HepG2 (cell line): ENCODE measurements around the gene CRYZ. TPM values are rescaled to one million over a fixed set of nuclear protein-coding genes. Genes with fewer than 3 reads are reported as not detected.

Source experiments
- ATAC-seq: fragments of 200-7000 bp; cut with Tn5 transposase; 3 replicates; pipeline ENCODE4 v1.9.1; 2020; ENCODE audit warnings: mild to moderate bottlenecking, moderate library complexity
- BruUV-seq: library from RNA; stranded (reverse); fragments of 400-500 nt; replicated peaks from 2 replicates; lab custom pipeline; 2021; lab: Mats Ljungman, UMichigan
- CTCF ChIA-PET: fragments of 300-600 bp; formaldehyde crosslinking; extraction: SDS; loops from one replicate; lab custom pipeline; 2021; ENCODE audit warnings: low total read pairs, inconsistent platforms, low intra/inter-chr PET ratio; lab: Yijun Ruan, JAX
- POLR2A ChIA-PET: fragments of 350-600 bp; sonication (Branson Sonifier 250); formaldehyde crosslinking; loops from one replicate; lab custom pipeline; 2020; ENCODE audit warnings: antibody characterized with exemption, inconsistent platforms; lab: Yijun Ruan, JAX
- DNase-seq: peaks from one replicate; pipeline ENCODE4 v3.0.0-alpha.2; 2015; ENCODE audit warnings: low spot score
- FAIRE-seq: peaks from 3 replicates; lab custom pipeline; 2011; peaks lifted over from hg19 to GRCh38; lab: Jason Lieb, UNC
- H2AFZ ChIP-seq: one replicate; pipeline ENCODE4 v1.6.1; 2011; ENCODE audit warnings: low read length, inconsistent platforms
- H3K27ac ChIP-seq: fragments of 300-600 bp; 3 replicates; pipeline ENCODE4 v1.8.0; 2011; ENCODE audit warnings: mixed run types, mild to moderate bottlenecking, mixed read lengths, low read length, inconsistent platforms; ENCODE audit not compliant: insufficient read depth; ENCODE audit errors: extremely low read length
- H3K27me3 ChIP-seq, 2 experiments: fragments of 200-600 bp in 1 of 2; 2 replicates in 1 of 2; 3 replicates in 1 of 2; pipeline versions ENCODE4 v1.6.0 to v1.8.0; 2011; ENCODE audit warnings: low read length in 2 of 2, mild to moderate bottlenecking in 2 of 2, moderate library complexity in 2 of 2, inconsistent platforms in 1 of 2; ENCODE audit not compliant: insufficient read depth in 2 of 2, control insufficient read depth in 1 of 2
- H3K36me3 ChIP-seq, 2 experiments: fragments of 200-600 bp in 1 of 2; replicated peaks in 1 of 2; 2 replicates in 1 of 2; 3 replicates in 1 of 2; pipeline versions ENCODE4 v1.5.1 to v1.8.0; 2011; ENCODE audit warnings: low read length in 2 of 2, inconsistent platforms in 1 of 2; ENCODE audit not compliant: insufficient read depth in 2 of 2, control insufficient read depth in 1 of 2
- H3K4me1 ChIP-seq: 2 replicates; pipeline ENCODE4 v1.5.1; 2012; ENCODE audit warnings: low read length, inconsistent platforms; ENCODE audit not compliant: insufficient read depth
- H3K4me2 ChIP-seq: 2 replicates; pipeline ENCODE4 v1.6.0; 2011; ENCODE audit warnings: low read depth, low read length, inconsistent platforms
- H3K4me3 ChIP-seq, 3 experiments: fragments of 200-600 bp in 1 of 3; sonication (generic), shearing (Covaris generic) in 1 of 3; replicated peaks in 1 of 3; 2 replicates each; pipeline ENCODE4 v1.5.1; 2011 to 2016; ENCODE audit warnings: low read length in 3 of 3, inconsistent platforms in 2 of 3, low read depth in 2 of 3, mild to moderate bottlenecking in 2 of 3, control low read depth in 1 of 3, mixed read lengths in 1 of 3; ENCODE audit not compliant: insufficient read depth in 1 of 3
- H3K79me2 ChIP-seq: one replicate; pipeline ENCODE4 v1.6.1; 2011; ENCODE audit warnings: low read length, inconsistent platforms; ENCODE audit not compliant: insufficient read depth
- H3K9ac ChIP-seq: 2 replicates; pipeline ENCODE4 v1.6.0; 2011; ENCODE audit warnings: mild to moderate bottlenecking, low read depth, low read length, inconsistent platforms; ENCODE audit not compliant: insufficient read depth
- H3K9me3 ChIP-seq: 2 replicates; pipeline ENCODE4 v1.5.1; 2012; ENCODE audit warnings: mild to moderate bottlenecking, low read length
- H4K20me1 ChIP-seq: 2 replicates; pipeline ENCODE4 v1.6.0; 2011; ENCODE audit warnings: inconsistent platforms, mild to moderate bottlenecking, low read length, moderate library complexity; ENCODE audit not compliant: insufficient read depth
- EHMT2 ChIP-seq: fragments of 200-600 bp; sonication (generic); IDR thresholded peaks from 2 replicates; pipeline ENCODE4 v1.7.0; 2017; ENCODE audit warnings: antibody characterized with exemption, low read depth, low read length, borderline replicate concordance
- EZH2 ChIP-seq: conservative IDR thresholded peaks from 2 replicates; pipeline ENCODE4 v1.6.1; 2012; ENCODE audit warnings: mild to moderate bottlenecking, low read depth, low read length, moderate library complexity
- FLYWCH1 ChIP-seq: sonication (generic); formaldehyde crosslinking; IDR thresholded peaks from 2 replicates; pipeline ENCODE4 v1.8.1; 2023; ENCODE audit warnings: mild to moderate bottlenecking, missing genetic modification reagents
- SRY ChIP-seq: sonication (generic); formaldehyde crosslinking; IDR thresholded peaks from 2 replicates; pipeline ENCODE4 v1.8.0; 2022; ENCODE audit warnings: mild to moderate bottlenecking, missing genetic modification reagents
- TGIF2 ChIP-seq: IDR thresholded peaks from 2 replicates; pipeline ENCODE4 v1.6.1; 2016; ENCODE audit warnings: control low read depth, missing compliant biosample characterization
- ZBTB42 ChIP-seq: sonication (generic); formaldehyde crosslinking; IDR thresholded peaks from 2 replicates; pipeline ENCODE4 v1.5.0; 2020; ENCODE audit warnings: mild to moderate bottlenecking, missing genetic modification reagents
- ZFP36L1 ChIP-seq: sonication (generic); formaldehyde crosslinking; IDR thresholded peaks from 2 replicates; pipeline ENCODE4 v1.8.0; 2022; ENCODE audit warnings: mild to moderate bottlenecking, missing genetic modification reagents, moderate library complexity
- ZNF232 ChIP-seq: sonication (generic); formaldehyde crosslinking; IDR thresholded peaks from 2 replicates; pipeline ENCODE4 v1.4.0; 2020; ENCODE audit warnings: missing genetic modification reagents, borderline replicate concordance
- ZNF782 ChIP-seq: sonication (generic); formaldehyde crosslinking; IDR thresholded peaks from 2 replicates; pipeline ENCODE4 v1.4.0; 2020; ENCODE audit warnings: missing genetic modification reagents, mild to moderate bottlenecking, borderline replicate concordance
- WGBS: methylation state at CpG from one replicate; pipeline ENCODE4 v1.1.6; 2017; ENCODE audit warnings: low lambda C conversion rate; 5-methylcytosine and 5-hydroxymethylcytosine counted together
- in situ Hi-C: cut with HindIII; loops from 2 replicates; pipeline ENCODE4 v1.10.0; 2017; ENCODE audit warnings: low pct_unique_long_range_greater_than_20kb; ENCODE audit not compliant: extremely low pct_ligation_motif_present
- intact Hi-C: fragments of 100-400 bp; cut with micrococcal nuclease; formaldehyde crosslinking; loops from one replicate; pipeline ENCODE4 v1.10.0; 2022; ENCODE audit not compliant: unreplicated experiment
- polyA plus RNA-seq, 8 experiments: library from polyadenylated mRNA; depleted of rRNA in 3 of 8; stranded (reverse) in 7 of 8; unstranded in 1 of 8; fragments of >200 nt; fragmentation: Illumina TruSeq in 4 of 8; extraction: Trizol in 4 of 8; gene quantifications; 2 replicates each; pipeline versions ENCODE4 v1.2.1 to v1.2.3, GENCODE V29; 2011 to 2016; ENCODE audit warnings: low read depth in 4 of 8, missing spikeins in 1 of 8, mixed read lengths in 1 of 8; ENCODE audit not compliant: insufficient read depth in 1 of 8
- total RNA-seq, 5 experiments: library from RNA; depleted of rRNA; stranded (reverse); fragments of >200 nt; fragmentation: Illumina TruSeq; extraction: Trizol; gene quantifications; 2 replicates each; pipeline ENCODE4 v1.2.3, GENCODE V29; 2016; ENCODE audit warnings: low read depth in 1 of 5
- TF ChIP-seq, protein P1 (sequence below): sonication (generic); formaldehyde crosslinking; IDR thresholded peaks from 2 replicates; pipeline ENCODE4 v1.4.0; 2020; ENCODE audit warnings: missing genetic modification reagents
- TF ChIP-seq, protein P2 (sequence below): sonication (generic); formaldehyde crosslinking; IDR thresholded peaks from 2 replicates; pipeline ENCODE4 v1.8.1; 2023; ENCODE audit warnings: missing genetic modification reagents, inconsistent platforms, borderline replicate concordance
- TF ChIP-seq, protein P3 (sequence below): sonication (generic); formaldehyde crosslinking; IDR thresholded peaks from 2 replicates; pipeline ENCODE4 v1.8.1; 2023; ENCODE audit warnings: mild to moderate bottlenecking, inconsistent platforms, moderate library complexity, missing genetic modification reagents, borderline replicate concordance

The CRYZ gene
- total and polyA plus RNA-seq, 2 of the 13 experiments (the other 11 are each of a cell fraction or from before 2014, with no cell fraction given), result 115 to 211 TPM

DNA sequence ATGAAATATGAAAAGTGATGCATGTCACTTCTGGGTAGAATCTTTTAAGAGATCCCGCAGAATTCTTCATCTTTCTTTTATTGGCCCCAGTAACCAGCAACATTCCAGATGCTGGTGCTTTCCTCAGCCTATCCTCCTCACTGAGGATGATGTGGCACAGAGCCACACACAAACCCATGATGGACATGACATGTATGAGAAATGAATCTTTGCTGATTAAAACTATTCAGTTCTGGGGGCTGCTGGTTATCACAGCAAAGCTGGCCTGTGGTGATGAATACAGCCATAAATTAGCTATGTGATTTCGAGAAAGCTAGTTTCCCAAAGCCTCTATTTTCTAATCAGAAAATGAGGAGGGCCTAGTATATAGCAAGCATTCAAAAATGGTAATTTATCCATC is 51.0 kb downstream of the CRYZ start:
- BruUV-seq, result no TSS peak
- H3K79me2 ChIP-seq, result no peaks in the 10 kb centered on the region
- POLR2A ChIA-PET, result no interaction called here
- no peaks in the 10 kb centered on the region for H3K36me3 ChIP-seq
- in situ Hi-C loops, result loop anchor here (25.0 kb wide), 1 partner anchor 845 kb away; no protein-coding TSS in a partner anchor
- no peak overlapping the region for H3K9ac ChIP-seq
- ATAC-seq, result no peak
- no peak for DNase-seq
- WGBS, result 0% methylated on average over 2 of the region's 2 CpGs
- no peak overlapping the region for H2AFZ ChIP-seq
- no peaks in the 10 kb centered on the region for H4K20me1 ChIP-seq
- no peaks in the 10 kb centered on the region for H3K9me3 ChIP-seq
- no peaks in the 10 kb centered on the region for H3K4me1 ChIP-seq
- FAIRE-seq, result no peak
- no peaks in the 10 kb centered on the region for H3K27me3 ChIP-seq
- H3K4me3 ChIP-seq, result no peak overlapping the region
- H3K27ac ChIP-seq, result no peak overlapping the region
- CTCF ChIA-PET, result no interaction called here
- no peak overlapping the region for H3K4me2 ChIP-seq
- intact Hi-C loops, result loop anchor here (10.0 kb wide), 1 partner anchor 177 kb away; no protein-coding TSS in a partner anchor
- TF ChIP-seq TGIF2 (CRISPR knock-in tag), result no peak
- no peak for TF ChIP-seq EHMT2
- TF ChIP-seq, protein P1, sequence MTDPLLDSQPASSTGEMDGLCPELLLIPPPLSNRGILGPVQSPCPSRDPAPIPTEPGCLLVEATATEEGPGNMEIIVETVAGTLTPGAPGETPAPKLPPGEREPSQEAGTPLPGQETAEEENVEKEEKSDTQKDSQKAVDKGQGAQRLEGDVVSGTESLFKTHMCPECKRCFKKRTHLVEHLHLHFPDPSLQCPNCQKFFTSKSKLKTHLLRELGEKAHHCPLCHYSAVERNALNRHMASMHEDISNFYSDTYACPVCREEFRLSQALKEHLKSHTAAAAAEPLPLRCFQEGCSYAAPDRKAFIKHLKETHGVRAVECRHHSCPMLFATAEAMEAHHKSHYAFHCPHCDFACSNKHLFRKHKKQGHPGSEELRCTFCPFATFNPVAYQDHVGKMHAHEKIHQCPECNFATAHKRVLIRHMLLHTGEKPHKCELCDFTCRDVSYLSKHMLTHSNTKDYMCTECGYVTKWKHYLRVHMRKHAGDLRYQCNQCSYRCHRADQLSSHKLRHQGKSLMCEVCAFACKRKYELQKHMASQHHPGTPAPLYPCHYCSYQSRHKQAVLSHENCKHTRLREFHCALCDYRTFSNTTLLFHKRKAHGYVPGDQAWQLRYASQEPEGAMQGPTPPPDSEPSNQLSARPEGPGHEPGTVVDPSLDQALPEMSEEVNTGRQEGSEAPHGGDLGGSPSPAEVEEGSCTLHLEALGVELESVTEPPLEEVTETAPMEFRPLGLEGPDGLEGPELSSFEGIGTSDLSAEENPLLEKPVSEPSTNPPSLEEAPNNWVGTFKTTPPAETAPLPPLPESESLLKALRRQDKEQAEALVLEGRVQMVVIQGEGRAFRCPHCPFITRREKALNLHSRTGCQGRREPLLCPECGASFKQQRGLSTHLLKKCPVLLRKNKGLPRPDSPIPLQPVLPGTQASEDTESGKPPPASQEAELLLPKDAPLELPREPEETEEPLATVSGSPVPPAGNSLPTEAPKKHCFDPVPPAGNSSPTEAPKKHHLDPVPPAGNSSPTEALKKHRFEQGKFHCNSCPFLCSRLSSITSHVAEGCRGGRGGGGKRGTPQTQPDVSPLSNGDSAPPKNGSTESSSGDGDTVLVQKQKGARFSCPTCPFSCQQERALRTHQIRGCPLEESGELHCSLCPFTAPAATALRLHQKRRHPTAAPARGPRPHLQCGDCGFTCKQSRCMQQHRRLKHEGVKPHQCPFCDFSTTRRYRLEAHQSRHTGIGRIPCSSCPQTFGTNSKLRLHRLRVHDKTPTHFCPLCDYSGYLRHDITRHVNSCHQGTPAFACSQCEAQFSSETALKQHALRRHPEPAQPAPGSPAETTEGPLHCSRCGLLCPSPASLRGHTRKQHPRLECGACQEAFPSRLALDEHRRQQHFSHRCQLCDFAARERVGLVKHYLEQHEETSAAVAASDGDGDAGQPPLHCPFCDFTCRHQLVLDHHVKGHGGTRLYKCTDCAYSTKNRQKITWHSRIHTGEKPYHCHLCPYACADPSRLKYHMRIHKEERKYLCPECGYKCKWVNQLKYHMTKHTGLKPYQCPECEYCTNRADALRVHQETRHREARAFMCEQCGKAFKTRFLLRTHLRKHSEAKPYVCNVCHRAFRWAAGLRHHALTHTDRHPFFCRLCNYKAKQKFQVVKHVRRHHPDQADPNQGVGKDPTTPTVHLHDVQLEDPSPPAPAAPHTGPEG (CRISPR knock-in tag), result no peak
- no peak for TF ChIP-seq ZNF232 (CRISPR knock-in tag)
- TF ChIP-seq FLYWCH1 (CRISPR knock-in tag), result no peak
- TF ChIP-seq SRY (CRISPR knock-in tag), result no peak
- TF ChIP-seq, protein P2, sequence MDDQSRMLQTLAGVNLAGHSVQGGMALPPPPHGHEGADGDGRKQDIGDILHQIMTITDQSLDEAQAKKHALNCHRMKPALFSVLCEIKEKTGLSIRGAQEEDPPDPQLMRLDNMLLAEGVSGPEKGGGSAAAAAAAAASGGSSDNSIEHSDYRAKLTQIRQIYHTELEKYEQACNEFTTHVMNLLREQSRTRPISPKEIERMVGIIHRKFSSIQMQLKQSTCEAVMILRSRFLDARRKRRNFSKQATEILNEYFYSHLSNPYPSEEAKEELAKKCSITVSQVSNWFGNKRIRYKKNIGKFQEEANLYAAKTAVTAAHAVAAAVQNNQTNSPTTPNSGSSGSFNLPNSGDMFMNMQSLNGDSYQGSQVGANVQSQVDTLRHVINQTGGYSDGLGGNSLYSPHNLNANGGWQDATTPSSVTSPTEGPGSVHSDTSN (CRISPR knock-in tag), result no peak
- no peak for TF ChIP-seq EZH2
- TF ChIP-seq ZBTB42 (CRISPR knock-in tag), result no peak
- TF ChIP-seq ZNF782 (CRISPR knock-in tag), result no peak
- TF ChIP-seq ZFP36L1 (CRISPR knock-in tag), result no peak
- TF ChIP-seq, protein P3, sequence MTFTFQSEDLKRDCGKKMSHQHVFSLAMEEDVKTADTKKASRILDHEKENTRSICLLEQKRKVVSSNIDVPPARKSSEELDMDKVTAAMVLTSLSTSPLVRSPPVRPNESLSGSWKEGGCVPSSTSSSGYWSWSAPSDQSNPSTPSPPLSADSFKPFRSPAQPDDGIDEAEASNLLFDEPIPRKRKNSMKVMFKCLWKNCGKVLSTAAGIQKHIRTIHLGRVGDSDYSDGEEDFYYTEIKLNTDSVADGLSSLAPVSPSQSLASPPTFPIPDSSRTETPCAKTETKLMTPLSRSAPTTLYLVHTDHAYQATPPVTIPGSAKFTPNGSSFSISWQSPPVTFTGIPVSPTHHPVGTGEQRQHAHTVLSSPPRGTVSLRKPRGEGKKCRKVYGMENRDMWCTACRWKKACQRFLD, result no peak
